ENCODE data around the gene HPSE2.

HPSE2 gene

GRCh38 chr10:98666276-98666675 lies 569.4 kb downstream of the HPSE2 start:
- no peak for TF ChIP-seq POLR2A (IDR thresholded peaks at IDR 0.05; ENCODE audit: low read length)
- no peak for TF ChIP-seq GATA1 (IDR thresholded peaks at IDR 0.05; ENCODE audit: low read depth, low read length)
- DNase-seq = no peak

GRCh38 chr10:98664329-98665042 lies 571.2 kb downstream of the HPSE2 start:
- no peak for TF ChIP-seq GATA1 (IDR thresholded peaks at IDR 0.05; ENCODE audit: low read depth, low read length)
- no peak for TF ChIP-seq POLR2A (IDR thresholded peaks at IDR 0.05; ENCODE audit: low read length)
- DNase-seq = peak; percentile 53 to 71

- TF ChIP-seq POLR2A (IDR thresholded peaks at IDR 0.05; ENCODE audit: low read length) (no peak), GATA1 (IDR thresholded peaks at IDR 0.05; ENCODE audit: low read depth, low read length) (no peak)
- no peak for DNase-seq
Observed at GRCh38 chr10:98659951-98660350, 575.7 kb downstream of the HPSE2 start.

- TF ChIP-seq GATA1 (IDR thresholded peaks at IDR 0.05; ENCODE audit: low read depth, low read length) (no peak), POLR2A (IDR thresholded peaks at IDR 0.05; ENCODE audit: low read length) (no peak)
- DNase-seq = no peak
Observed at GRCh38 chr10:98655492-98655891, 580.2 kb downstream of the HPSE2 start.

GRCh38 chr10:98649170-98649569 lies 586.5 kb downstream of the HPSE2 start:
- DNase-seq = no peak
- no peak for TF ChIP-seq GATA1 (IDR thresholded peaks at IDR 0.05; ENCODE audit: low read depth, low read length)
- no peak for TF ChIP-seq POLR2A (IDR thresholded peaks at IDR 0.05; ENCODE audit: low read length)

- DNase-seq = no peak
- TF ChIP-seq POLR2A (IDR thresholded peaks at IDR 0.05; ENCODE audit: low read length) = no peak
Observed at GRCh38 chr10:98646998-98647917, 588.4 kb downstream of the HPSE2 start.

- TF ChIP-seq POLR2A (IDR thresholded peaks at IDR 0.05; ENCODE audit: low read length) (no peak), GATA1 (IDR thresholded peaks at IDR 0.05; ENCODE audit: low read depth, low read length) (no peak)
- DNase-seq = no peak
Observed at GRCh38 chr10:98644466-98644865, 591.2 kb downstream of the HPSE2 start.

GRCh38 chr10:98642281-98642680 lies 593.4 kb downstream of the HPSE2 start:
- no peak for TF ChIP-seq GATA1 (IDR thresholded peaks at IDR 0.05; ENCODE audit: low read depth, low read length)
- TF ChIP-seq POLR2A (IDR thresholded peaks at IDR 0.05; ENCODE audit: low read length) = no peak

GRCh38 chr10:98638920-98639319 lies 596.7 kb downstream of the HPSE2 start:
- DNase-seq = no peak
- TF ChIP-seq POLR2A (IDR thresholded peaks at IDR 0.05; ENCODE audit: low read length) (no peak), GATA1 (IDR thresholded peaks at IDR 0.05; ENCODE audit: low read depth, low read length) (no peak)

More at GRCh38 chr10:98642281-98642680, 593.4 kb downstream of the HPSE2 start:
- no peak for DNase-seq

- no peak for DNase-seq
- TF ChIP-seq POLR2A (IDR thresholded peaks at IDR 0.05; ENCODE audit: low read length) (no peak), GATA1 (IDR thresholded peaks at IDR 0.05; ENCODE audit: low read depth, low read length) (no peak)
Observed at GRCh38 chr10:98636921-98637329, 598.7 kb downstream of the HPSE2 start.

- DNase-seq = no peak
- TF ChIP-seq GATA1 (IDR thresholded peaks at IDR 0.05; ENCODE audit: low read depth, low read length) (no peak), POLR2A (IDR thresholded peaks at IDR 0.05; ENCODE audit: low read length) (no peak)
Observed at GRCh38 chr10:98632456-98633150, 603.0 kb downstream of the HPSE2 start.

GRCh38 chr10:98628206-98628605 lies 607.4 kb downstream of the HPSE2 start:
- no peak for TF ChIP-seq GATA1 (IDR thresholded peaks at IDR 0.05; ENCODE audit: low read depth, low read length)
- TF ChIP-seq POLR2A (IDR thresholded peaks at IDR 0.05; ENCODE audit: low read length) = no peak
- no peak for DNase-seq

GRCh38 chr10:98627711-98628110 lies 607.9 kb downstream of the HPSE2 start:
- DNase-seq = no peak
- TF ChIP-seq POLR2A (IDR thresholded peaks at IDR 0.05; ENCODE audit: low read length) (no peak), GATA1 (IDR thresholded peaks at IDR 0.05; ENCODE audit: low read depth, low read length) (no peak)

- TF ChIP-seq POLR2A (IDR thresholded peaks at IDR 0.05; ENCODE audit: low read length) = no peak
- no peak for TF ChIP-seq GATA1 (IDR thresholded peaks at IDR 0.05; ENCODE audit: low read depth, low read length)
- DNase-seq = no peak
Observed at GRCh38 chr10:98624963-98625362, 610.7 kb downstream of the HPSE2 start.
